NCI-H1694 treated with DMSO at 0.1 percent for 48 hours (cell line): ENCODE data around the gene MICALL1.

Experiments used
- DNase-seq: peaks from one replicate; lab custom pipeline; 2025; lab: John Stamatoyannopoulos, UW

The MICALL1 gene

GRCh38 chr22:37904572-37905533 is 1.2 kb upstream of the MICALL1 start:
- peak; percentile 13 for DNase-seq

DNA sequence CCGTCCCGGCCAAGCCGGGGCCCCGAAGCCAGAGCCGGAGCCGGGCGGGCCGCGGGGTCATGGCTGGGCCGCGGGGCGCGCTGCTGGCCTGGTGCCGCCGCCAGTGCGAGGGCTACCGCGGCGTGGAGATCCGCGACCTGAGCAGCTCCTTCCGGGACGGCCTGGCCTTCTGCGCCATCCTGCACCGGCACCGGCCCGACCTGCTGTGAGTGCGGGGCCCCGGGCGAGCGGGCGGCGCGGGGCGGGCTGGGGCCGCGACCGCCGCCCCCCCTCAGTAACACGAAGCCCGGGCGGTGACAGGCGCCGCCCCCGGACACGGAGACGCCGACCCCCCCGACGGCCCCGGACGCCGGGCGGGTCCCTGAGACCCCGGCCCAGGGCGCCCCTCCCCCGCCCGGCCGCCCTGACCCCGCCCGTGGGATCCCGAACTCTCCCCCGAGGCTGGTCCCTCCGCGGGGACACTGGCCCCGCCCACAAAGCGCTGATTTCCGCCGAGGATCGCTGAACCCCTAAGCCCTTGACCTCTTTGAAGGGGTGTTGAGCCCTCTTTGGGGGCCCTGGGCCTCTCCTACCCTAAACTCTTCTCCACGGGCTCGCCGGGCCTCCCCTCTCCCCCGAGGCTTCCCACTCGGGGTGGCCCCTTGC is 389 bp downstream of the MICALL1 start:
- no peak for DNase-seq

- DNase-seq = no peak
These were observed 1.2 kb downstream of the MICALL1 start for GRCh38 chr22:37907036-37907954.

DNA sequence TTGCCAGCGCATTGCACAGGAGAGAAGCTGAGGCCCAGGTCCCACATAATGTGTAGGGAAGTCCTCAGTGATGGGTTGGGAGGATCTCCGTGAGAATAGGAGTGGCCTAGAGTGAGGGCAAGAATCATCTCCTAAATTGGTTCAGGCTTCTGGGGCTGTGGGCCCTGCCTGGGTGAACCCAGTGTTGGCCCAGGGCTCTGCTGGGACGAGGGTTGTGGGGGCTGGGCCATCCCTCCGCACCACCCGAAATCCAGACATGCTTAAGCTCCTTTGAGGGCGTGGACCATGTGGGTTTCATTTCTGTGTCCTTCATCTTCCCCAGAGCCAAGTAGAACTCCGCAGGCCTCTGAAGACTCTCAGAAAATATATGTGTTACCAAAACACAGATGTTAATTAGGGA is 3.7 kb downstream of the MICALL1 start:
- DNase-seq = no peak

GRCh38 chr22:37910890-37911672 is 5.0 kb downstream of the MICALL1 start:
- no peak for DNase-seq

DNA sequence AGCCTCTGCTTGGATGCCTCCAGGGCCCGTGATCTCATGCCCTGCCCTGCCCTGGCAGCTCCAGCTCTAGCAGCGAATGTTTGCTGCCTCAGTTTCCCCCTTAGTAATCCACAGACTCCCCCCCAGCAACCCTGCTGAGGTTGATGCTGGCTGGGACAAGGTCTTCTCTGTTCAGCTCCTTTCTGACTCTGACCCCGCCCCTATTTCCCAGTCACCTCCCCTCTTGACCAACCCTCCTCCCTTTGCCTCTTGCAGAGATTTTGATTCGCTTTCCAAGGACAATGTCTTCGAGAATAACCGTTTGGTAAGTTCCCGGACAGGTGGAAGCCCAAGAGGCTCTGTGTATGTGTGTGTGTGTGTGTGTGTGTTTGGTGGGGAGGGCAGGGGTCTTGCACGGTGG is 5.6 kb downstream of the MICALL1 start:
- DNase-seq = no peak

GRCh38 chr22:37912171-37912570 is 6.1 kb downstream of the MICALL1 start:
- no peak for DNase-seq

DNA sequence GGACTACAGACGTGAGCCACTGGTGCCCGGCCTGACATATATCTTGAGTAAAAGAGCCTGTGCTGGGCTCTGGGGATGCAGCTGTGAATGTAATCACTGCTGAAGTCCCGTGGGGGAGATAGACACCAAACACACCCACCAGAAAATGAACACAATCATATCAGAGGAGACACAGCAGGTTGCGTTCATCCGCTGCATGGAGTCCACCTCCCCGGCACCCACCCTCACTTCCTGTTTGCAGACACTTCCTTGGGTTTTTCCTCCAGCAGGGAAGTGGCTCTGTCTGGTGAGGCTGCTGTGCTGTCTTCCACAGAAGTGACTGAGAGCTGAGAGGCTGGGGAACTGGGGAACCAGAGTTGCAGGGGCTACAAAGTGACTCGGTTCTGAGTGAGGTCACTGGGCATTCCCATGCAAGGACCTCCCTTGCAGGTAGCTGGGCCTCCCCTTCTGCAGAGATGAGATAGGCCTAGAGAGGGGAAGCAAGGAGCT is 7.2 kb downstream of the MICALL1 start:
- no peak for DNase-seq

DNA sequence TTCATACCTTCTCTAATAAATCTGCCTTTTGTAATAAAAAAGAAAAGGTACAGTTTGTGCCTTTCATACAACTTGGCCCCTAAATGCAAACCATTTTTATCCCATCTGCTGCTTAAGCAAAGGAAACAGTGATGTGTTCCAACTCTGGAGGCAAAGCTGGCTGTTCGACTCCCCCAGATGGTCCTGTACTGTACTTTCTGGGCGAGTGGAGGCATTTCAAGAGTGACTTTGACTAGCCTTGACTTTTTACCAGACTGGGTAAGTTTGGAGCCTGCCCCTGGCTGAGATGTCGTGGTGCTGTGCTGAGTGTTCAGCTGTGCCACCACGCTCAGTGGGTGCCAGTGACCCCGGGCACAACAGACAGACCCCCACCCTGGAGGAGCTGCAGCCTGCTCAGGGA is 10.2 kb downstream of the MICALL1 start:
- no peak for DNase-seq

GRCh38 chr22:37917874-37918548 is 11.9 kb downstream of the MICALL1 start:
- DNase-seq = no peak

DNA sequence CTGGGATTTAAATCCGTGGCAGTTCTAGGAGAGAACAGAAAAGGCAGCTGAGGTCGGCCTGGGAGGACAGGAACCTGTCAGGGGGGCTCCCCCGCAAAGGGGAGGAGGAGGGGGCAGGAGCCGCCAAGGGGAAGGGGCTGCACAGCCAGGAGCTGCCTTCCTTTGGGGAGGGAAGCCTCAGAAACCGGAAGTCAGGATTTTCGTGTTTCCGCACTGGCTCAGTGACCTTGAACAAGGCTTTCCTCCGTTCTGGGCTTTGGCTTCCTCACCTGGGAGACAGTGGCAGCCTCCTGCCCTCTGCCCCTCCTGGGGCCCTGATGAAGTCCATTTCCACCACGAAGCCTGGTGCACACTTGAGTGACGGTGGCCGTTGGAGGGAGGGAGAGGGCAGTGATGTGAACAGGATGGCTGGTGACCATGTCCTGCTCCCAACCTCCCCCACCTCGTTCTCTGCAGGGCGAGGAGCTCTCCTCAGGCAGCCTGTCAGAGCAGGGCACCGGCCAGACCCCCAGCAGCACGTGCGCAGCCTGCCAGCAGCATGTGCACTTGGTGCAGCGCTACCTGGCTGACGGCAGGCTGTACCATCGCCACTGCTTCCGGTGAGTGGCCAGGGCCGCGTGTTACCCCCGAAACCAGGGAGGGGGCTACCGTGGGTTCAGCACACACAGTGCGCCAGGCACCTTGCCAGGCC is 12.6 kb downstream of the MICALL1 start:
- no peak for DNase-seq

GRCh38 chr22:37920126-37920525 is 14.0 kb downstream of the MICALL1 start:
- DNase-seq = no peak

DNA sequence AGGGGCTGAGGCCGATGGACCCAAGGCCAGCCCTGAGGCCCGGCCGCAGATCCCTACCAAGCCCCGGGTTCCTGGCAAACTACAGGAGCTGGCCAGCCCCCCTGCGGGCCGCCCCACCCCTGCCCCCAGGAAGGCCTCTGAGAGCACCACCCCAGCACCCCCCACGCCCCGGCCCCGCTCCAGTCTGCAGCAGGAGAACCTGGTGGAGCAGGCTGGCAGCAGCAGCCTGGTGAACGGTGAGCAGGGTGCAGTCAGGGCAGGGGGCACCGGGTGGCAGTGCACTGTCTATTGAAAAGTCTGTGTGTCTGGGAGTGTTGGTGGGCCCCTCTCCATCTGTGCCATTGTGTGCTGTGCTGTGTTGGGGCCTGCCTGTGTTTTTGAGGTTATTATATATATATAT is 16.1 kb downstream of the MICALL1 start:
- DNase-seq = peak; percentile 28

DNA sequence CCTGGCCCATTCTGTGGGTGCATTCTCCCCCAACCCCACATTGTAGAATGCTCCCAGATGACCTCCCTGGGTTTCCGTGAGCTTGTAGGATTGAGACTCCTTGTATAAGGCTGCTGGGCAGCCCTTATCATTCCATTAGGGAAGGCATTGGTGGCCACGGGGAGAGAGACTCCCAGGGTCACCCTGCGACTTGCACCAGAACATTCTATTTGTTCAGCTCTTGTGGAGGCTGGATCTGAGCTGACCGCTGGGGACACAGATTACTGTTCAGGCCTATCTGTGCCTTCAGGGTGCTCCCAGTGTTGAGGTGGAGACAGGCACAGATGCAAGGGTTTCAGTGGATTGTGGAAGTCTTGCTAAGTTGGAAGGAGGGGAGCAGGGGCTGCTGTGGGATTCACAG is 17.8 kb downstream of the MICALL1 start:
- DNase-seq = no peak

DNA sequence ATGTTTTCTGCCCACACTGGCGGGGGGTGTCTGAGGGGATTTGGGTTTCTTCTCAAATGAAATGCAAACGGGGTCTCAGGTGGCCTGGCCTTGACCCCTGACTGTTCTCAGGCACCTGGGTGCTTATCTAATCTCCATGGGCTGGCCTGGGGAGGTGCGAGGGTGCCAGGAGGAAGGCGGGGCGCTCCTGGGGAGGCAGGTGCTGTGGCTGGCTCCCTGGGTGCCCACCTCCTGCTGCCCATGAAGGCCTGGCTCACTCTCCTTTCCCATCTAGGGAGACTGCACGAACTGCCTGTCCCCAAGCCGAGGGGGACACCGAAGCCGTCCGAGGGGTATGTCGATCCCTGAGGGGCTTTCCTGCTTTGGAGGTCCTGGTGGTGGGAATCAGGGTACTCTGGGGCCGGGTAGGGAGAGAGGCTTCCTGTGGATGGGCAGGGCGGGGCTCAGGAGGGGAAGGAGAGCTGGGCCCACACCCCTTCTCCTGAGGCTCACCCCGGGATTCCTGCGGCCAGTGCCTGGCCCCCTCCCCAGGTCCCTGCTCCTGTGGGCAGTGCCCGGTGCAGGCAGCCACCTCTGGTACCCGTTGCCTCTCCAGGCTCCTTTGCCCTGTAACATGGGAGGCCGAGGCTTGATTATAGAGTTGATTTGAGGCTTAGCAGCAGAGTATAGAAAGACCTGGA is 18.4 kb downstream of the MICALL1 start:
- DNase-seq = no peak

DNA sequence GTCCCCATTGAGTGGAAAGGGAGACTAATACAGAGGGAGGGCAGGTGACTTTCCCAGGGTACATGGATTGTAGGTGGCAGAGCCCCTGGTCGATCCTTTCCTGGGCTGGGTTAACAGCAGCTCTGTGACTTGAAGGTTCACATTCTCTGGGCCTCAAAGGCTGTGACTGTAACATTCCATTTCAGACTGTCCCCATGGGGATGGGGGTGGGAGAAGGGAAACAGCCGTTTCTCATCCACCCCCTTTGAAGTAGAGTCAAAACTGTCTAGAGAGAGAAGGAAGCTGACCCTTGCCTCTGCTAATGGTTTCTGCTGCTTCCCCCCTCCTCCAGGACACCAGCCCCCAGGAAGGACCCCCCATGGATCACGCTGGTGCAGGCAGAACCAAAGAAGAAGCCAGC is 19.2 kb downstream of the MICALL1 start:
- DNase-seq = no peak

GRCh38 chr22:37925767-37926166 is 19.7 kb downstream of the MICALL1 start:
- no peak for DNase-seq

- DNase-seq = no peak
These were observed 20.3 kb downstream of the MICALL1 start for GRCh38 chr22:37926358-37926757.
